HepG2 (cell line): ENCODE measurements around the gene PLEKHG2. TPM values are rescaled to one million over a fixed set of nuclear protein-coding genes. Genes with fewer than 3 reads are reported as not detected.

Source experiments
- ELF4 ChIP-seq: sonication (generic); formaldehyde crosslinking; IDR thresholded peaks from 2 replicates; pipeline ENCODE4 v1.5.0; 2020; ENCODE audit warnings: missing genetic modification reagents, mild to moderate bottlenecking, moderate library complexity, borderline replicate concordance
- JDP2 ChIP-seq: sonication (generic); formaldehyde crosslinking; IDR thresholded peaks from 2 replicates; pipeline ENCODE4 v1.8.1; 2022; ENCODE audit warnings: missing genetic modification reagents, borderline replicate concordance
- NBN ChIP-seq: fragments of 450-650 bp; conservative IDR thresholded peaks from 2 replicates; pipeline ENCODE4 v1.6.1; 2017
- NR2F6 ChIP-seq, 2 experiments: IDR thresholded peaks; 2 replicates each; pipeline ENCODE4 v1.6.1; 2016; ENCODE audit warnings: antibody characterized with exemption in 1 of 2, mild to moderate bottlenecking in 1 of 2
- PAWR ChIP-seq: sonication (generic); formaldehyde crosslinking; IDR thresholded peaks from 2 replicates; pipeline ENCODE4 v1.4.0; 2020; ENCODE audit warnings: missing genetic modification reagents, mild to moderate bottlenecking, borderline replicate concordance
- PRPF4 ChIP-seq: fragments of 200-400 bp; formaldehyde crosslinking; IDR thresholded peaks from 2 replicates; pipeline ENCODE4 v1.6.1; 2016; ENCODE audit warnings: low read length, low read depth; ENCODE audit not compliant: poor library complexity, severe bottlenecking
- SALL2 ChIP-seq: sonication (generic); formaldehyde crosslinking; IDR thresholded peaks from 2 replicates; pipeline ENCODE4 v1.8.1; 2023; ENCODE audit warnings: mild to moderate bottlenecking, missing genetic modification reagents, inconsistent platforms
- SNAPC2 ChIP-seq: sonication (generic); formaldehyde crosslinking; IDR thresholded peaks from 2 replicates; pipeline ENCODE4 v1.8.1; 2022; ENCODE audit warnings: mild to moderate bottlenecking, missing genetic modification reagents
- TBL1XR1 ChIP-seq: fragments of 150-350 bp; IDR thresholded peaks from 2 replicates; pipeline ENCODE4 v1.6.1; 2014; ENCODE audit warnings: borderline replicate concordance, low read length; ENCODE audit not compliant: partially characterized antibody
- ZBTB8A ChIP-seq: sonication (generic); formaldehyde crosslinking; IDR thresholded peaks from 2 replicates; pipeline ENCODE4 v1.4.0; 2020; ENCODE audit warnings: mild to moderate bottlenecking, low read depth, missing genetic modification reagents, borderline replicate concordance
- ZFP36 ChIP-seq: fragments of 150-350 bp; IDR thresholded peaks from 2 replicates; pipeline ENCODE4 v1.6.1; 2018; ENCODE audit warnings: borderline replicate concordance, low read length, low read depth; ENCODE audit not compliant: partially characterized antibody
- ZIK1 ChIP-seq: sonication (generic); formaldehyde crosslinking; IDR thresholded peaks from 2 replicates; pipeline ENCODE4 v1.5.0; 2020; ENCODE audit warnings: mild to moderate bottlenecking, low read depth, missing genetic modification reagents, borderline replicate concordance
- ZNF136 ChIP-seq: sonication (generic); formaldehyde crosslinking; IDR thresholded peaks from 2 replicates; pipeline ENCODE4 v1.8.1; 2022; ENCODE audit warnings: low read depth, mild to moderate bottlenecking, moderate library complexity, missing genetic modification reagents
- ZNF292 ChIP-seq: sonication (generic); formaldehyde crosslinking; IDR thresholded peaks from 2 replicates; pipeline ENCODE4 v1.8.1; 2022; ENCODE audit warnings: mild to moderate bottlenecking, low read depth, missing genetic modification reagents, borderline replicate concordance
- ZNF296 ChIP-seq: sonication (generic); formaldehyde crosslinking; conservative IDR thresholded peaks from 2 replicates; pipeline ENCODE4 v1.5.0; 2020; ENCODE audit warnings: mild to moderate bottlenecking, missing genetic modification reagents
- ZNF3 ChIP-seq: IDR thresholded peaks from 2 replicates; pipeline ENCODE4 v1.7.0; 2017; ENCODE audit warnings: inconsistent platforms
- ZNF670 ChIP-seq: sonication (generic); formaldehyde crosslinking; IDR thresholded peaks from 2 replicates; pipeline ENCODE4 v1.8.0; 2022; ENCODE audit warnings: mild to moderate bottlenecking, missing genetic modification reagents, borderline replicate concordance
- ZSCAN22 ChIP-seq: sonication (generic); formaldehyde crosslinking; IDR thresholded peaks from 2 replicates; pipeline ENCODE4 v1.4.0; 2020; ENCODE audit warnings: mild to moderate bottlenecking, missing genetic modification reagents
- polyA plus RNA-seq, 8 experiments: library from polyadenylated mRNA; depleted of rRNA in 3 of 8; stranded (reverse) in 7 of 8; unstranded in 1 of 8; fragments of >200 nt; fragmentation: Illumina TruSeq in 4 of 8; extraction: Trizol in 4 of 8; gene quantifications; 2 replicates each; pipeline versions ENCODE4 v1.2.1 to v1.2.3, GENCODE V29; 2011 to 2016; ENCODE audit warnings: low read depth in 4 of 8, missing spikeins in 1 of 8, mixed read lengths in 1 of 8; ENCODE audit not compliant: insufficient read depth in 1 of 8
- total RNA-seq, 5 experiments: library from RNA; depleted of rRNA; stranded (reverse); fragments of >200 nt; fragmentation: Illumina TruSeq; extraction: Trizol; gene quantifications; 2 replicates each; pipeline ENCODE4 v1.2.3, GENCODE V29; 2016; ENCODE audit warnings: low read depth in 1 of 5
- TF ChIP-seq, protein P1 (sequence below): IDR thresholded peaks from 2 replicates; pipeline ENCODE4 v1.6.1; 2016; ENCODE audit warnings: mild to moderate bottlenecking, missing biosample characterization, missing genetic modification reagents
- TF ChIP-seq, protein P2 (sequence below): sonication (generic); formaldehyde crosslinking; IDR thresholded peaks from 2 replicates; pipeline ENCODE4 v1.9.0; 2021; ENCODE audit warnings: missing genetic modification reagents, borderline replicate concordance
- TF ChIP-seq, protein P3 (sequence below), 2 experiments: fragments of 450-650 bp in 1 of 2; sonication (generic) in 1 of 2; formaldehyde crosslinking; IDR thresholded peaks; 2 replicates each; pipeline versions ENCODE4 v1.5.0 to v1.8.0; 2020 to 2022; ENCODE audit warnings: mild to moderate bottlenecking in 1 of 2, missing genetic modification reagents in 1 of 2
- TF ChIP-seq, protein P4 (sequence below): sonication (generic); formaldehyde crosslinking; IDR thresholded peaks from 2 replicates; pipeline ENCODE4 v1.4.0; 2020; ENCODE audit warnings: missing genetic modification reagents

Gene PLEKHG2
- total and polyA plus RNA-seq, 2 of the 13 experiments (the other 11 are each of a cell fraction or from before 2014, with no cell fraction given), result 3.6 to 6.8 TPM

DNA sequence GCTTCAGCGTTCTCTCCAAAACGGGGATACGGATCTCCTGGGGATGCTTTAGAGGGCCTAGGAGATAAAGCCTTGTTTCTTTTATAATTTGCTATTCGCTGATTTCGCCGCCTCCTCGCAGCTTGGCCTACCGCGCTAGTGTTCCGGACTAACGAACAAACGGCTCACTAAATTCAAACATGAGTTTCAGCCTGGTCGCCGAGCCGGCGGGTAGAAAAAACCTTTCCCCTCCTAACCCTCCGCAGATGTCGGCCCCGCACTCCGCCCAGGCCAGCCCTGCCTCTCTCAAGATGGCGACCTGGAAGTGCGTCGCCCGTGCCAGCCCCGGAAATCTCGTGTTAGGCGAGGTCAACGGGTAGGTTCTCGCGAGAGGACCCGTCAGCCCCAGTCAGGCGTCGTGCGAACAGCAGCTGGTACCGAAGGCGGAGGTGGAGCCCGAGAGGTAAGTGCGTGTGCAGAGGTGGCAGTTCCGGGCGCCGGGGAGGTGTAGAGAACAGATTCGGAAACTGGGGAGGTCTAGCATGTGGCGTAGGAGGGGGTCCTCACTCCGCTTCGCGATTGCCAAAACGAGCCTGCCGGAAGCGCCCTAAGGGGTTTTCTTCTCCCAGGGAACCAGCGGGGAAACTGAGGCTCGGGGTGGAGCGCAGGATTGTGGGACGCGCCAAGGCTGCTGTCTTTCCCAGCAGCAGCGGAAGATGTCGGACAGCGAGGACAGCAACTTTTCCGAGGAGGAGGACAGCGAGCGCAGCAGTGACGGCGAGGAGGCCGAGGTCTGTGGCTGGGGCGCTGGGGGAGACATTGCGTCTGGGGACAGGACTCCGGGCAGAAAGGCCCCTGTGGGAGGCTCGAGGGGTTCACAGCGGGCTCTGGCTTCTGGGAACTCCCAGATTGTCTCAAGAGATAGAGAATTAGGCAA lies 33.0 kb downstream of the PLEKHG2 start, which contains the start of gene SUPT5H (continued):
- TF ChIP-seq NR2F6 (IDR thresholded peaks at IDR 0.05) (no peak), NR2F6 (CRISPR knock-in tag; IDR thresholded peaks at IDR 0.05) (peak; percentile 75), ZFP36 (no peak), SNAPC2 (CRISPR knock-in tag) (no peak), ZNF3 (CRISPR knock-in tag) (no peak), PRPF4 (no peak), PAWR (CRISPR knock-in tag) (no peak), ELF4 (CRISPR knock-in tag) (peak; percentile 91), SALL2 (CRISPR knock-in tag) (peak; percentile 82; the same call in 1 of the 2 replicates), NBN (no peak), ZNF292 (0 out of 2 replicates have a peak, but pooled peaks have one; percentile 36), ZNF136 (CRISPR knock-in tag) (peak; percentile 64; the same call in 1 of the 2 replicates), ZBTB8A (CRISPR knock-in tag) (peak; percentile 47; the same call in 1 of the 2 replicates), ZIK1 (CRISPR knock-in tag) (0 out of 2 replicates have a peak, but pooled peaks have one; percentile 62), ZSCAN22 (CRISPR knock-in tag) (0 out of 2 replicates have a peak, but pooled peaks have one; percentile 20), JDP2 (CRISPR knock-in tag) (no peak; the same call in 1 of the 2 replicates), TBL1XR1 (no peak), ZNF670 (CRISPR knock-in tag) (peak; percentile 43; the same call in 1 of the 2 replicates), ZNF296 (CRISPR knock-in tag) (no peak)
- TF ChIP-seq, protein P1, sequence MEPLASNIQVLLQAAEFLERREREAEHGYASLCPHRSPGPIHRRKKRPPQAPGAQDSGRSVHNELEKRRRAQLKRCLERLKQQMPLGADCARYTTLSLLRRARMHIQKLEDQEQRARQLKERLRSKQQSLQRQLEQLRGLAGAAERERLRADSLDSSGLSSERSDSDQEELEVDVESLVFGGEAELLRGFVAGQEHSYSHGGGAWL, result peak; percentile 91
- TF ChIP-seq, protein P2, sequence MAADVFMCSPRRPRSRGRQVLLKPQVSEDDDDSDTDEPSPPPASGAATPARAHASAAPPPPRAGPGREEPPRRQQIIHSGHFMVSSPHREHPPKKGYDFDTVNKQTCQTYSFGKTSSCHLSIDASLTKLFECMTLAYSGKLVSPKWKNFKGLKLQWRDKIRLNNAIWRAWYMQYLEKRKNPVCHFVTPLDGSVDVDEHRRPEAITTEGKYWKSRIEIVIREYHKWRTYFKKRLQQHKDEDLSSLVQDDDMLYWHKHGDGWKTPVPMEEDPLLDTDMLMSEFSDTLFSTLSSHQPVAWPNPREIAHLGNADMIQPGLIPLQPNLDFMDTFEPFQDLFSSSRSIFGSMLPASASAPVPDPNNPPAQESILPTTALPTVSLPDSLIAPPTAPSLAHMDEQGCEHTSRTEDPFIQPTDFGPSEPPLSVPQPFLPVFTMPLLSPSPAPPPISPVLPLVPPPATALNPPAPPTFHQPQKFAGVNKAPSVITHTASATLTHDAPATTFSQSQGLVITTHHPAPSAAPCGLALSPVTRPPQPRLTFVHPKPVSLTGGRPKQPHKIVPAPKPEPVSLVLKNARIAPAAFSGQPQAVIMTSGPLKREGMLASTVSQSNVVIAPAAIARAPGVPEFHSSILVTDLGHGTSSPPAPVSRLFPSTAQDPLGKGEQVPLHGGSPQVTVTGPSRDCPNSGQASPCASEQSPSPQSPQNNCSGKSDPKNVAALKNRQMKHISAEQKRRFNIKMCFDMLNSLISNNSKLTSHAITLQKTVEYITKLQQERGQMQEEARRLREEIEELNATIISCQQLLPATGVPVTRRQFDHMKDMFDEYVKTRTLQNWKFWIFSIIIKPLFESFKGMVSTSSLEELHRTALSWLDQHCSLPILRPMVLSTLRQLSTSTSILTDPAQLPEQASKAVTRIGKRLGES (CRISPR knock-in tag), result no peak
- TF ChIP-seq, protein P3, sequence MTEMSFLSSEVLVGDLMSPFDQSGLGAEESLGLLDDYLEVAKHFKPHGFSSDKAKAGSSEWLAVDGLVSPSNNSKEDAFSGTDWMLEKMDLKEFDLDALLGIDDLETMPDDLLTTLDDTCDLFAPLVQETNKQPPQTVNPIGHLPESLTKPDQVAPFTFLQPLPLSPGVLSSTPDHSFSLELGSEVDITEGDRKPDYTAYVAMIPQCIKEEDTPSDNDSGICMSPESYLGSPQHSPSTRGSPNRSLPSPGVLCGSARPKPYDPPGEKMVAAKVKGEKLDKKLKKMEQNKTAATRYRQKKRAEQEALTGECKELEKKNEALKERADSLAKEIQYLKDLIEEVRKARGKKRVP (CRISPR knock-in tag; IDR thresholded peaks at IDR 0.05), result peak in 1 of 2 experiments; percentile 59; a peak in 1 of 4 replicates
- TF ChIP-seq, protein P4, sequence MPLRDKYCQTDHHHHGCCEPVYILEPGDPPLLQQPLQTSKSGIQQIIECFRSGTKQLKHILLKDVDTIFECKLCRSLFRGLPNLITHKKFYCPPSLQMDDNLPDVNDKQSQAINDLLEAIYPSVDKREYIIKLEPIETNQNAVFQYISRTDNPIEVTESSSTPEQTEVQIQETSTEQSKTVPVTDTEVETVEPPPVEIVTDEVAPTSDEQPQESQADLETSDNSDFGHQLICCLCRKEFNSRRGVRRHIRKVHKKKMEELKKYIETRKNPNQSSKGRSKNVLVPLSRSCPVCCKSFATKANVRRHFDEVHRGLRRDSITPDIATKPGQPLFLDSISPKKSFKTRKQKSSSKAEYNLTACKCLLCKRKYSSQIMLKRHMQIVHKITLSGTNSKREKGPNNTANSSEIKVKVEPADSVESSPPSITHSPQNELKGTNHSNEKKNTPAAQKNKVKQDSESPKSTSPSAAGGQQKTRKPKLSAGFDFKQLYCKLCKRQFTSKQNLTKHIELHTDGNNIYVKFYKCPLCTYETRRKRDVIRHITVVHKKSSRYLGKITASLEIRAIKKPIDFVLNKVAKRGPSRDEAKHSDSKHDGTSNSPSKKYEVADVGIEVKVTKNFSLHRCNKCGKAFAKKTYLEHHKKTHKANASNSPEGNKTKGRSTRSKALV, result peak; percentile 64; the same call in 1 of the 2 replicates
